HepG2 (cell line): ENCODE measurements around the gene CLPSL2. TPM values are rescaled to one million over a fixed set of nuclear protein-coding genes. Genes with fewer than 3 reads are reported as not detected.

Experiments used
- ARHGAP35 ChIP-seq: sonication (generic); formaldehyde crosslinking; IDR thresholded peaks from 2 replicates; pipeline ENCODE4 v1.9.0; 2022; ENCODE audit warnings: mild to moderate bottlenecking, inconsistent platforms, moderate library complexity, missing genetic modification reagents, borderline replicate concordance
- ARID3A ChIP-seq: IDR thresholded peaks from 2 replicates; pipeline ENCODE4 v1.6.1; 2012; ENCODE audit warnings: low read depth, low read length, improper control_type of control experiment
- DNMT3B ChIP-seq: conservative IDR thresholded peaks from 2 replicates; pipeline ENCODE4 v1.6.1; 2016; ENCODE audit warnings: missing biosample characterization, control low read depth
- GLI4 ChIP-seq: sonication (generic); formaldehyde crosslinking; IDR thresholded peaks from 2 replicates; pipeline ENCODE4 v1.5.1; 2020; ENCODE audit warnings: missing genetic modification reagents, mild to moderate bottlenecking, moderate library complexity, borderline replicate concordance
- MEIS1 ChIP-seq: sonication (generic); formaldehyde crosslinking; IDR thresholded peaks from 2 replicates; pipeline ENCODE4 v1.9.0; 2021; ENCODE audit warnings: mild to moderate bottlenecking, missing genetic modification reagents, moderate library complexity, borderline replicate concordance
- MEIS2 ChIP-seq: sonication (generic); formaldehyde crosslinking; IDR thresholded peaks from 2 replicates; pipeline ENCODE4 v1.9.0; 2021; ENCODE audit warnings: mild to moderate bottlenecking, missing genetic modification reagents
- NCOA1 ChIP-seq: sonication (generic); formaldehyde crosslinking; IDR thresholded peaks from 2 replicates; pipeline ENCODE4 v1.9.0; 2021; ENCODE audit warnings: missing genetic modification reagents
- NFIB ChIP-seq: sonication (generic); formaldehyde crosslinking; IDR thresholded peaks from 2 replicates; pipeline ENCODE4 v1.9.0; 2021; ENCODE audit warnings: missing genetic modification reagents, mild to moderate bottlenecking, borderline replicate concordance
- POGZ ChIP-seq: sonication (generic); formaldehyde crosslinking; IDR thresholded peaks from 2 replicates; pipeline ENCODE4 v1.4.0; 2020; ENCODE audit warnings: mild to moderate bottlenecking, missing genetic modification reagents
- RARA ChIP-seq: IDR thresholded peaks from 2 replicates; pipeline ENCODE4 v1.6.1; 2016; ENCODE audit warnings: missing genetic modification reagents, missing compliant biosample characterization
- SOX6 ChIP-seq, 2 experiments: fragments of 450-650 bp in 1 of 2; sonication (generic) in 1 of 2; formaldehyde crosslinking in 1 of 2; IDR thresholded peaks; 2 replicates each; pipeline versions ENCODE4 v1.4.0 to v1.6.1; 2017 to 2020; ENCODE audit warnings: antibody characterized with exemption in 1 of 2, mild to moderate bottlenecking in 1 of 2, missing genetic modification reagents in 1 of 2
- THYN1 ChIP-seq: sonication (generic); formaldehyde crosslinking; IDR thresholded peaks from 2 replicates; pipeline ENCODE4 v1.8.1; 2023; ENCODE audit warnings: low read depth, mild to moderate bottlenecking, moderate library complexity, missing genetic modification reagents, borderline replicate concordance
- ZBTB38 ChIP-seq: sonication (generic); formaldehyde crosslinking; IDR thresholded peaks from 2 replicates; pipeline ENCODE4 v1.5.1; 2020; ENCODE audit warnings: mild to moderate bottlenecking, missing genetic modification reagents
- ZBTB4 ChIP-seq: sonication (generic); formaldehyde crosslinking; IDR thresholded peaks from 2 replicates; pipeline ENCODE4 v1.4.0; 2020; ENCODE audit warnings: missing genetic modification reagents, mild to moderate bottlenecking, borderline replicate concordance
- ZKSCAN1 ChIP-seq: fragments of 150-350 bp; IDR thresholded peaks from 2 replicates; pipeline ENCODE4 v1.6.1; 2014; ENCODE audit warnings: low read length
- ZNF274 ChIP-seq: sonication (generic); formaldehyde crosslinking; IDR thresholded peaks from 2 replicates; pipeline ENCODE4 v1.5.1; 2020; ENCODE audit warnings: mild to moderate bottlenecking, missing genetic modification reagents
- ZNF552 ChIP-seq: sonication (generic); formaldehyde crosslinking; IDR thresholded peaks from 2 replicates; pipeline ENCODE4 v1.9.0; 2022; ENCODE audit warnings: missing genetic modification reagents, mild to moderate bottlenecking, borderline replicate concordance
- ZNF569 ChIP-seq: sonication (generic); formaldehyde crosslinking; IDR thresholded peaks from 2 replicates; pipeline ENCODE4 v1.5.0; 2020; ENCODE audit warnings: mild to moderate bottlenecking, missing genetic modification reagents, moderate library complexity, borderline replicate concordance
- ZNF597 ChIP-seq: sonication (generic); formaldehyde crosslinking; IDR thresholded peaks from 2 replicates; pipeline ENCODE4 v1.5.0; 2020; ENCODE audit warnings: missing genetic modification reagents
- ZNF75D ChIP-seq: sonication (generic); formaldehyde crosslinking; IDR thresholded peaks from 2 replicates; pipeline ENCODE4 v1.8.1; 2023; ENCODE audit warnings: missing genetic modification reagents, mild to moderate bottlenecking, borderline replicate concordance
- ZNF879 ChIP-seq: sonication (generic); formaldehyde crosslinking; IDR thresholded peaks from 2 replicates; pipeline ENCODE4 v1.8.1; 2023; ENCODE audit warnings: missing genetic modification reagents
- polyA plus RNA-seq, 8 experiments: library from polyadenylated mRNA; depleted of rRNA in 3 of 8; stranded (reverse) in 7 of 8; unstranded in 1 of 8; fragments of >200 nt; fragmentation: Illumina TruSeq in 4 of 8; extraction: Trizol in 4 of 8; gene quantifications; 2 replicates each; pipeline versions ENCODE4 v1.2.1 to v1.2.3, GENCODE V29; 2011 to 2016; ENCODE audit warnings: low read depth in 4 of 8, missing spikeins in 1 of 8, mixed read lengths in 1 of 8; ENCODE audit not compliant: insufficient read depth in 1 of 8
- total RNA-seq, 5 experiments: library from RNA; depleted of rRNA; stranded (reverse); fragments of >200 nt; fragmentation: Illumina TruSeq; extraction: Trizol; gene quantifications; 2 replicates each; pipeline ENCODE4 v1.2.3, GENCODE V29; 2016; ENCODE audit warnings: low read depth in 1 of 5
- TF ChIP-seq, protein P1 (sequence below): sonication (generic); formaldehyde crosslinking; conservative IDR thresholded peaks from 2 replicates; pipeline ENCODE4 v1.4.0; 2020; ENCODE audit warnings: missing genetic modification reagents

Gene CLPSL2
- total and polyA plus RNA-seq, 2 of the 13 experiments (the other 11 are each of a cell fraction or from before 2014, with no cell fraction given), result not detected

GRCh38 chr6:35727935-35728682 lies 48.3 kb upstream of the CLPSL2 start (continued):
- TF ChIP-seq RARA (CRISPR knock-in tag) (no peak), ARID3A (no peak), THYN1 (CRISPR knock-in tag) (no peak), ZBTB4 (no peak; the same call in 1 of the 2 replicates), MEIS2 (CRISPR knock-in tag) (peak; percentile 86), POGZ (CRISPR knock-in tag) (no peak), SOX6 (IDR thresholded peaks at IDR 0.05) (no peak), SOX6 (CRISPR knock-in tag; IDR thresholded peaks at IDR 0.05) (no peak), ZBTB38 (CRISPR knock-in tag) (peak; percentile 51), NCOA1 (CRISPR knock-in tag) (no peak; the same call in 1 of the 2 replicates), MEIS1 (CRISPR knock-in tag) (0 out of 2 replicates have a peak, but pooled peaks have one; percentile 22), ZNF879 (CRISPR knock-in tag) (0 out of 2 replicates have a peak, but pooled peaks have one; percentile 52), ARHGAP35 (CRISPR knock-in tag) (peak; percentile 21), ZNF569 (CRISPR knock-in tag) (no peak), GLI4 (CRISPR knock-in tag) (no peak), ZNF75D (CRISPR knock-in tag) (0 out of 2 replicates have a peak, but pooled peaks have one; percentile 59), ZNF552 (CRISPR knock-in tag) (no peak), DNMT3B (CRISPR knock-in tag) (no peak), NFIB (CRISPR knock-in tag) (peak; percentile 46; the same call in 1 of the 2 replicates), ZKSCAN1 (no peak), ZNF274 (CRISPR knock-in tag) (no peak), ZNF597 (CRISPR knock-in tag) (no peak)
- TF ChIP-seq, protein P1, sequence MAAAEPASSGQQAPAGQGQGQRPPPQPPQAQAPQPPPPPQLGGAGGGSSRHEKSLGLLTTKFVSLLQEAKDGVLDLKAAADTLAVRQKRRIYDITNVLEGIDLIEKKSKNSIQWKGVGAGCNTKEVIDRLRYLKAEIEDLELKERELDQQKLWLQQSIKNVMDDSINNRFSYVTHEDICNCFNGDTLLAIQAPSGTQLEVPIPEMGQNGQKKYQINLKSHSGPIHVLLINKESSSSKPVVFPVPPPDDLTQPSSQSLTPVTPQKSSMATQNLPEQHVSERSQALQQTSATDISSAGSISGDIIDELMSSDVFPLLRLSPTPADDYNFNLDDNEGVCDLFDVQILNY (CRISPR knock-in tag), result no peak; the same call in none of the 2 replicates
